ENCODE data around the gene KRTAP12-4.
"Not testable (repeated sequence)": the region's sequence is repeated elsewhere in the genome, so short reads cannot be mapped to it uniquely, and the experiment has no call there.

Gene KRTAP12-4

DNA sequence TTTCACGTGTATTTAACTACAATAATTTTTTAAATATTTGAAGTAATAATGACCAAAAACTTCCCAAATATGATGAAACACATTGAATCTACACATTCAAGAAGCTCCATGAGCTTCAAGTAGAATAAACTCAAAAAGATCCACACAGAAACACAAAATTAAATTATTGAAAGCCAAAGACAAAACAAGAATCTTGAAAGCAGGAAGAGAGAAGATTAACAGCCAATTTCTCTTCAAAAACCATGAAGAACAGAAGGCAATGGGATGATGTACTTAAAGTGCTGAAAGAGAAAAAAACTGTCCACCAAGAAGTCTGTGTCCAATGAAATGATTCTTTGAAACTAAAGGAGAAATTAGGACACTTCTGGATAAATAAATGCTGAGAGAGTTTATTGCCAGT, 22.4 kb downstream of the KRTAP12-4 start:
- no peak for DNase-seq (ENCODE audit: low read depth in 2 of 2)

- no peak for DNase-seq (ENCODE audit: low read depth in 2 of 2)
These were observed 24.0 kb downstream of the KRTAP12-4 start for GRCh38 chr21:44630440-44630839.

DNA sequence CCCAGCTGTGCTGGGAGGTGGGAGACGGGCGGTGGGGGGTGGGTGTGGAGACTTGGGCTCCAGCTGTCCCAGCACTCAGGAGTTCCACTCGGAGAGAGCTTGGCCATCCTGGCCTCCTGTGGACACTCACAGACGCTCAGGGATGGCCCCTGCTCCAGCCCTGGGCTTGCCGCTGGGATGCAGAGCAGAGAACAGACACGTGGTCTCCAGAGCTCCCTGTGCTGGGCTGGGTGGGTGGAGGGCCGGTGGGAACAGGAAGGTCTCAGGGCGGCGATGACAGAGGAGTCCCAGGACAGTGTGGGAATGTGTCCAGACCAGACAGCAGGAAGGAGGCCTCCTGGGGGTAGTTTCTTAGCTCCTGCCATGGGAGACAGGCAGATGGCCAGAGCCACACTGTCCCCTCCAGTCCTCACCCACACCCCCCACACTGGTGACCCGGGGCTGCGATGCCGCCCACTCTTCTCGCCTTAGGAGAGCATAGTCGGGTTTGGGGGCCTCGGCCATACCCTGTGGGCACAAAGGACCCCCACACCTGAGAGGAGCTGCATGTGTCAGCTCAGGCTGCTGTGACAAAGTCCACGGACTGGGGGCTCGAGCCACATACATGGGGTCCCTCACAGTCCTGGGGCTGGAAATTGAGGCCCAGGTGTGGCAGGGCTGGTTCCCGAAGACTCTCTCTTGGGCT, 25.6 kb downstream of the KRTAP12-4 start:
- no peak for DNase-seq (ENCODE audit: low read depth in 2 of 2)

DNA sequence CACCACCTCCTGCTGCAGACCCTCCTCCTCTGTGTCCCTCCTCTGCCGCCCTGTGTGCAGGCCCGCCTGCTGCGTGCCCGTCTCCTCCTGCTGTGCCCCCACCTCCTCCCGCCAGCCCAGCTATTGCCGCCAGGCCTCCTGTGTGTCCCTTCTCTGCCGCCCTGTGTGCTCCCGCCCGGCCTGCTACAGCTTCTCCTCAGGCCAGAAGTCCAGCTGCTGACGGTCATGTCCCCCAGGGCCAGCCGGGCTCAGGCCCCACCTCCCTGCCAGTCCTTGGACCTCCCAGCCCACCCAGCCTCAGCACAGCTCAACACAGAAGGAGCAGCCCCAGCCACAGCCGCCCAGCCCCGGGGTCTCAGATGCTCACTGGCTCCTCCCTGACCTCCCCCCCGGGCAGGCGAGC, 26.6 kb downstream of the KRTAP12-4 start:
- not testable (repeated sequence) for DNase-seq (ENCODE audit: low read depth in 2 of 2)

DNA sequence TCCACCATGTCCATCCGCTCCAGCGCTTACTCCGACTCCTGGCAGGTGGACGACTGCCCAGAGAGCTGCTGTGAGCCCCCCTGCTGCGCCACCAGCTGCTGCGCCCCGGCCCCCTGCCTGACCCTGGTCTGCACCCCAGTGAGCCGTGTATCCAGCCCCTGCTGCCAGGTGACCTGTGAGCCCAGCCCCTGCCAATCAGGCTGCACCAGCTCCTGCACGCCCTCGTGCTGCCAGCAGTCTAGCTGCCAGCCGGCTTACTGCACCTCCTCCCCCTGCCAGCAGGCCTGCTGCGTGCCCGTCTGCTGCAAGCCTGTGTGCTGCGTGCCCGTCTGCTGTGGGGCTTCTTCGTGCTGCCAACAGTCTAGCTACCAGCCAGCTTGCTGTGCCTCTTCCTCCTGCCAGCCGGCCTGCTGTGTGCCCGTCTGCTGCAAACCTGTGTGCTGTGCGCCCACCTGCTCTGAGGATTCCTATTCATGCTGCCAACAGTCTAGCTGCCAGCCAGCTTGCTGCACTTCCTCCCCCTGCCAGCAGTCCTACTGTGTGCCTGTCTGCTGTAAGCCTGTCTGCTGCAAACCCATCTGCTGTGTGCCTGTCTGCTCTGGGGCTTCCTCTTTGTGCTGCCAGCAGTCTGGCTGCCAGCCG, 27.2 kb downstream of the KRTAP12-4 start:
- not testable (repeated sequence) for DNase-seq (ENCODE audit: low read depth in 2 of 2)

DNA sequence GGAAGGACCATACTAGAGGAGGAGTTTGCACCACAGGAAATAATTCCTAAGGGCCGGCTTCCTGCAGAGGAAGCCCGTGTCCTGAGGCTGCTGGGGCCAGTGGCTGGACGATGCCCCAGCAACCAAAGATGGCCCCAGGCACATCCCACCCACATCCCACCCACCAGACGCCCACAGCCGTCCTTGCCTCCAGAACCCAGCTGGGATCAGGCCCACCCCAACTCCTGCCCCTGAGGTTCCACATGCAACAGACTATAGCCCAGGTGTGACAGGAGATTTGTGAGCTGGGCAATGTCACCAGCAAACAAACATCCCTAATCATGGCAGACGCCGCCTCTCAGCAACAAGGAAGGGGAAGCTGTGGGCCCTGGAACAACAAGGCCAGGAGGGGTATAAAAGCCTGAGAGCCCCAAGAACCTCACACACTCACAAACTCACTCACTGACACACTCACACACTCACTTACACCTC, 27.8 kb downstream of the KRTAP12-4 start, which contains the start of gene KRTAP10-9:
TSS of gene KRTAP10-9 (plus strand) at position 421 of the 471 bp plus-strand sequence. CDS start 79 bp downstream, outside the sequence.
- DNase-seq (ENCODE audit: low read depth in 2 of 2) = no peak

DNA sequence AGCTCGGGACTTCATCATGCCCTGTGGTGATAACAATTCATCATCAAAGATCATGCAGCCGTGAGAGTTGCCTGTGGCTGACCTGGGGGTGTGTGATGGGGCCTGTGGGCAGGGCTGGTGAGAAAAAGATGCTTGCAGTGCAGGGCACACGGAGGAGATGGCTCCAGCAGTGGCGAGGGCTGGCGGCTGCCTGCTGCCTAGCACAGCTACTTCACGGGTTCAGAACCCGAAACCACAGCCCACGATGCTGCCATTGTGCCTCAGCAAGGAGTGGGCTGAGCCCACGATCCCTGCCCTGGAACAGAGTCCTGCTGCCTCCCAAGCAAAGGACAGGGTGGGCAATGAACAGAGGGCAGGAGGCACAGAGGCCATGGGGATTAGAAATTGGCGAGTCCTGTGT, 28.2 kb downstream of the KRTAP12-4 start:
- DNase-seq (ENCODE audit: low read depth in 2 of 2) = no peak

DNA sequence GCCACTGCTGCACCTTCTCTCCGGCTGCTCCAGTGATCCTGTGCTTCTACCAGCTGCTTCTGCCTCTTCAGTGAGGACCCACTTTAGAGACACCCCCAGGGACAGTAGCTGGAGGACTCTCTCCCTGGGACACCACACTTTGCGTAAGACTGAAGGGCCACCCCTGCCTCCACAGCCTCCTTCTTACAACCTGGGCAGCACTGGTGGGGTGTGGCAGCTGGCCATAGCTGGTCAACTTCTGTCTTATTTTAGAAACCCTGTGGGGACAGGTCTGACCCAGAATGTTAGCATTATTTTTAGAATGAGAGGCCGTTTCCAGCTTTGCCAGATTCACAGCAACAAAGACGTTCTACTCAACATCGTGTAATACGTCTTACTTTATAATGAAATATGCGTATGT, 28.7 kb downstream of the KRTAP12-4 start:
- DNase-seq (ENCODE audit: low read depth in 2 of 2) = no peak

DNA sequence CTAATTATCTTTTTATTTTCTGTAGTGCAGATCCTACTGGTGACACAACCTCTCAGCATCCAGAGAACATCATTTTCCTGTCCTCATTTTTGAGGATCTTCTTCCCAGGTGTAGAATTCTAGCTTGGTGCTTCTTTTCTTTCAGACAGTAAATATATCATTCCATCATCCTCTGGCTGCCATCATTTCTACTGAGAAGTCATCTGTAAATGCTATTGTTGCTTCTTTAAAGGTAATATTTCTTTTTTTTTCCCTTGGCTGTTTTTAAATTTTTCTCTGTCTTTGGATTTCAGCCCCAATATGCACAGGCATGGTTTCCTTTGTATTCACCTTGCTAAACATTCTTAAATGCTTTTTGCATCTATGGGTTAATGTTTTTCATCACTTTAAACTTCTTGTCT, 30.9 kb downstream of the KRTAP12-4 start:
- no peak for DNase-seq (ENCODE audit: low read depth in 2 of 2)

- DNase-seq (ENCODE audit: low read depth in 2 of 2) = no peak
These were observed 34.6 kb downstream of the KRTAP12-4 start for GRCh38 chr21:44619886-44620285.

- peak; percentile 30 to 57 for DNase-seq (ENCODE audit: low read depth in 2 of 2)
These were observed 35.5 kb downstream of the KRTAP12-4 start for GRCh38 chr21:44618909-44619308.

- no peak for DNase-seq (ENCODE audit: low read depth in 2 of 2)
These were observed 36.0 kb downstream of the KRTAP12-4 start for GRCh38 chr21:44618504-44618903.

GRCh38 chr21:44617071-44617501, 37.4 kb downstream of the KRTAP12-4 start:
- DNase-seq (ENCODE audit: low read depth in 2 of 2) = no peak

DNA sequence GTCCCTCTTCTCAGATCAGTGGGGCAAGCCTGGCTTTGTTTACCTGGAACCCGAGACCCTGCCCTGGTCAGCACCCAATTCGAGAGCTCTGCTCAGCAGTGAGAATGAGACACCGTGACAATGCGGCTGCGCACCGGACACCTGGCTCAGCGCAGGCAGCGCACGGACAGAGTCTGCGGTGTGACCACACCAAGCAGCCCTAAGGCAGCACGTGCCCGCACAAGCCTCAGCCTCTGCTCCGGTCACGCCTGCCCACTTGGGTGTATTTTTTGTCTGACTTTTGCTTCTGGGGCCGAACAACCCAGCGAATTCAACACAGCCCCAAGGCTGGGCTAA, 37.9 kb downstream of the KRTAP12-4 start:
- no peak for DNase-seq (ENCODE audit: low read depth in 2 of 2)

GRCh38 chr21:44615911-44616590, 38.4 kb downstream of the KRTAP12-4 start:
- DNase-seq (ENCODE audit: low read depth in 2 of 2) = no peak

DNA sequence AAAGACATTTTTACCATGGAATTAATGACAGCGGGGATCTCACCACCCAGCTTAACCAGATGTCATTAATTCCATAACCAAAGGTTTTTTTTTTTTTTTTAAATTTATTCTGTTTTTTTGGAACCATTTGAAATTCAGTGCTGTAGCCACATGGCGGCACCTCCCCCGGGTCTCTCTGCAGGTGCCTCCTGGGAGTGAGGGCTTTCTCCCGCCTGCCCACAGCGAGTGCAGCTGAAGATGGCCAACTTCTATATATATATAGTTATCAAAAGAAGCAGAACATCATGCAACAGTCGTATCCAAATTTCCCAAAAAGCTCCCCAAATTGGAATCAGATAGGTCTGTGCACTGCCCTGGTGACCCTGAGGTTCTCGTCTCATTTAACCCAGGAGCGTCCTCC, 39.0 kb downstream of the KRTAP12-4 start:
- no peak for DNase-seq (ENCODE audit: low read depth in 2 of 2)

DNA sequence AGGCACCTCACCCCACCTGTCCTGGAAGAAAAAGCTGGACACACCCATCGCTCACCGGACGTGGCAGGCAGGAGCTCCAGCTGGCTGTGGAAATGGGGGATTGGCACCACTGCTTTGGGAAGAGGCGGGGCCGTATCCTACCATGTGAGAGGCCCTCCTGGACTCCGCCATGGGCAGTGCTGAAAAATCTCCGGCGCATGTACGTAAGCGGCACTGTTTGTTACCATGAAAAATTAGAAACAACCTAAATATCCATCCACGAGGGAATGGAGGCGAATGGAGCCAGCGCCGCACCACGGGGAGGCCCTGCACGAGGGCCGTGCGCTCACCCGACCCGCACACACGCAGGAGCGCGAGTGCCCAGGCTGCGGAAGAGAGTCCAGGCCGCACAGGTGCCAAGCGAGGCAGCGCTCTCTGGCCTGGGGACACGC, 39.5 kb downstream of the KRTAP12-4 start:
- no peak for DNase-seq (ENCODE audit: low read depth in 2 of 2)

- DNase-seq (ENCODE audit: low read depth in 2 of 2) = no peak
These were observed 40.3 kb downstream of the KRTAP12-4 start for GRCh38 chr21:44614161-44614631.

GRCh38 chr21:44613386-44614155, 40.9 kb downstream of the KRTAP12-4 start:
- DNase-seq (ENCODE audit: low read depth in 2 of 2) = no peak

GRCh38 chr21:44612669-44613229, 41.7 kb downstream of the KRTAP12-4 start:
- no peak for DNase-seq (ENCODE audit: low read depth in 2 of 2)

DNA sequence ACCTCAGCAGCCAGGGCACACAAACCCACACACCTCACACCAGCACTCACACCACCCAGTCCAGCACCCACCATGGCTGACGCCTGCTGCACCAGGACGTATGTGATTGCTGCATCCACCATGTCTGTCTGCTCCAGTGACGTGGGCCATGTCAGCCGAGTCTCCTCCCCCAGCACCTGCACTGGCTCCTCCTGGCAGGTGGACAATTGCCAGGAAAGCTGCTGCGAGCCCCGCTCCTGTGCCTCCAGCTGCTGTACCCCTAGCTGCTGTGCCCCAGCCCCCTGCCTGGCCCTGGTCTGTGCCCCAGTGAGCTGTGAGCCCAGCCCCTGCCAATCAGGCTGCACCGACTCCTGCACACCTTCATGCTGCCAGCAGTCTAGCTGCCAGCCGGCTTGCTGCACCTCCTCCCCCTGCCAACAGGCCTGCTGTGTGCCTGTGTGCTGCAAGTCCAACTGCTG, 42.4 kb downstream of the KRTAP12-4 start, which contains the start of gene KRTAP10-8:
TSS of gene KRTAP10-8 (plus strand) at position 51 of the 458 bp plus-strand sequence. CDS start at position 73, 22 bp downstream.
- no peak for DNase-seq (ENCODE audit: low read depth in 2 of 2)

Measured in activated CD8-positive, alpha-beta memory T cell treated with anti-CD3 and anti-CD28 coated beads for 4 hours (primary cell).